ENCODE data around the gene SORL1.

- no peak for TF ChIP-seq SNAPC5 (CRISPR knock-in tag; IDR thresholded peaks at IDR 0.05)
- TF ChIP-seq PURB (CRISPR knock-in tag; IDR thresholded peaks at IDR 0.05; ENCODE audit: low read depth): no peak
- TF ChIP-seq ILF3 (IDR thresholded peaks at IDR 0.05; ENCODE audit: borderline replicate concordance): no peak
- no peak for TF ChIP-seq TEAD1 (CRISPR knock-in tag; IDR thresholded peaks at IDR 0.05)
- TF ChIP-seq RFX5 (IDR thresholded peaks at IDR 0.05; ENCODE audit: low read depth, low read length): no peak
- TF ChIP-seq POLR2A (conservative IDR thresholded peaks at IDR 0.05): no peak
- no peak for TF ChIP-seq ESRRA (IDR thresholded peaks at IDR 0.05; ENCODE audit: borderline replicate concordance, low read depth)
- no peak for TF ChIP-seq CTCF (IDR thresholded peaks at IDR 0.05 in 2 of 3, conservative IDR thresholded peaks at IDR 0.05 in 1 of 3; ENCODE audit: insufficient read depth in 2 of 3, low read depth in 1 of 3, low read length in 3 of 3)
- no peak for TF ChIP-seq MTF1 (CRISPR knock-in tag; IDR thresholded peaks at IDR 0.05; ENCODE audit: borderline replicate concordance)
Measured at GRCh38 chr11:121552644-121553043, 100.5 kb downstream of the SORL1 start.
